GM18526 (cell line): ENCODE data around the gene BMPR1A.

Experiments
- POLR2A ChIP-seq: IDR thresholded peaks from 3 replicates; pipeline ENCODE4 v1.6.1; 2011; ENCODE audit not compliant: insufficient read length; ENCODE audit errors: extremely low read depth

Gene BMPR1A

GRCh38 chr10:86770412-86770960 lies 14.1 kb downstream of the BMPR1A start:
- no peak for TF ChIP-seq POLR2A

DNA sequence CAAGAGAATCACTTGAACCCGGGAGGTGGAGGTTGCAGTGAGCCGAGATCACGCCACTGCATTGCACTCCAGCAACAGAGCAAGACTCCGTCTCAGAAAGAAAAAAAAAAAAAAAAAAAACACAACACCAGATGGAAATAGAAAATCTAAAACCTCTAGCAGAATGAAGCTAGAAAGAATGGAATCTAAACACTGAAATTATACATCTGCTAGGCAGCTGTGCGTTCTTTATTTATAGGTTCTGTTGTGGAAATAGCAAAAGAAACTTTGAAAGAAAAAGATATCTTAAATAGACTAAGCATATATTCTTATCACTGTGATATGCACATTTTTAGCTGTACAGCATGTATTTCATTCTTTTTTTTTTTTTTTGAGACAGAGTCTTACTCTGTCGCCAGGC lies 17.1 kb downstream of the BMPR1A start:
- no peak for TF ChIP-seq POLR2A

- no peak for TF ChIP-seq POLR2A
Observed at GRCh38 chr10:86775056-86775869, 18.8 kb downstream of the BMPR1A start.

- no peak for TF ChIP-seq POLR2A
Observed at GRCh38 chr10:86775870-86776180, 19.4 kb downstream of the BMPR1A start.

DNA sequence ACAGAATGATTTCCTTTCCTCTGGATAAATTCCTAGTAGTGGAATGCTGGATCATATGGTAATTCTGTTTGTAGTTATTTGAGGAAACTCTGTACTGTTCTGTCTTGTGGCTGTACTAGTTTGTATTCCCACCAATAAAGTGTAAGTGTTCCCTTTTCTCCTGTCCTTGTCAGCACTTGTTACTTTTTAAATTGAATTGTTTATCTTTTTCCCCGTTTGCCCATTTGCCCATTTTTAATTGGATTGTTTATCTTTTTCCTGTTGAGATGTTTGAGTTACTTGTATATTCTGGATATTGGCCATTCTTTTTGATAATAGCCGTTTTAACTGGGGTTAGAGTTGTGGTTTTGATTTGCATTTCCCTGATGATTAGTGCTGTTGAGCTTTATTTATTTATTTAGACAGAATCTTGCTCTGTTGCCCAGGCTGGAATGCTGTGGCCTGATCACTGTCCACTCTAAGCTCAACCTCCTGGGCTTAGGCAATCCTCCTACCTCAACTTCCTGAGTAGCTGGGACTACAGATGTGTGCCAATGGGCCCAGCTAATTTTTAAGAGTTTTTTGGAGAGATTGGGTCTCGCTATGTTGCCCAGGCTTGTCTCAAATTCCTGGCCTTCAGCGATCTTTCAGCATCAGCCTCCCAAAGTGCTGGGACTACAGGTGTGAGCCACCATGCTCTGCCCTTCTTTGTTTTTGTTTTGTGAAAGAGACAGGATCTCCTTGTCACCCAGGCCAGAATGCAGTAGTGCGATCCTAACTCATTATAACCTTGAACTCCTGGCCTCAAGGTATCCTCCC lies 23.0 kb downstream of the BMPR1A start:
- TF ChIP-seq POLR2A: no peak

- TF ChIP-seq POLR2A: no peak
Observed at GRCh38 chr10:86782701-86783418, 26.4 kb downstream of the BMPR1A start.

GRCh38 chr10:86785037-86785436 lies 28.6 kb downstream of the BMPR1A start:
- TF ChIP-seq POLR2A: no peak

- no peak for TF ChIP-seq POLR2A
Observed at GRCh38 chr10:86785968-86786367, 29.5 kb downstream of the BMPR1A start.

GRCh38 chr10:86786368-86786767 lies 29.9 kb downstream of the BMPR1A start:
- no peak for TF ChIP-seq POLR2A

GRCh38 chr10:86790394-86790793 lies 34.0 kb downstream of the BMPR1A start:
- TF ChIP-seq POLR2A: no peak

DNA sequence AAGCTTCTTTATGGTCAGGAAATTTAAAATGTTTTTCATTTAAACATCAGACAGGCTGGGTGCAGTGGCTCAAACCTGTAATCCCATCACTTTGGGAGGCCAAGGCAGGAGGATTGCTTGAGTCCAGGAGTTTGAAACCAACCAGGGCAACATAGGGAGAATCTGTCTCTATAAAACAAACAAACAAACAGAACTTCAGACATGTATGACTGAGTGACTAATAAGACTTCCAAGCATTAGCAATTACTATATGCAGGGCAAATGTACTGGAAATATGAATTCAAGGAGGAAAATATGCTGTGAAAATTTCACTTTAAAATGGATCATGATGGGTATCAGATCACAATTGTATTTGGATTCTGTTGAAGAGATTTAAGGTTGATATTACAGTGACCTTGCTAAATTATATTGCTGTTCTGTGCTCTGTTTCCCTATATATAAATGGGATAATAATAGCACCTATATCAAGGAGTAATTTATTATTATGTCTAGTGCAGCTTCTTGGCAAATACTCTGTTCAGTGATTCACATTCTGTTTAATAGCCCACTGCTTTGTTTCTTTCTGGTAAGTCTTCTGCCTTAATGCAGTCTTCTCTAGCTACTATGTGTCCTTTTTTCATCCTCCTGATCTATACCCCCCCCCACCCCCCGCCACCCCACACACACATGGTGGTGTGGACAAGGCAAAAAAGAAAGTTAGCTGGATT lies 36.2 kb downstream of the BMPR1A start:
- no peak for TF ChIP-seq POLR2A

- TF ChIP-seq POLR2A: no peak
Observed at GRCh38 chr10:86793696-86794095, 37.3 kb downstream of the BMPR1A start.

- no peak for TF ChIP-seq POLR2A
Observed at GRCh38 chr10:86795353-86795752, 38.9 kb downstream of the BMPR1A start.

DNA sequence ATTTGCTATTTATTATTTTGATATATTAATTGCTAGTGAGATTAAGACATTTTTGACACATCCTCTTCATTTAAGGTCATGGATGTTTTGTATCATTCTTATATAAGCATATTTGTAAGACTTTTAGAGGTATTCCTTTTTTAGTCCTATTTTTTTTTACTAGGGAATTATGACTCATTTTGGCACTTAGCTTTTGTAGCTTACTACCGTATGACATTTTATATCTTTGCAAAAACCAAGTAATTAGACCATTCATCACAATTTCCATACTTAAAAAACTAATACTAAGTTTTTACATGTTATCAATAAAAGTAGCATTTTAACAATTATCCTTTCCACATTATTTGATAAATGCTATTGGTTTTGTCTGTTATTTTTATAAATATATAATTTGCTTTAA lies 41.6 kb downstream of the BMPR1A start:
- no peak for TF ChIP-seq POLR2A

DNA sequence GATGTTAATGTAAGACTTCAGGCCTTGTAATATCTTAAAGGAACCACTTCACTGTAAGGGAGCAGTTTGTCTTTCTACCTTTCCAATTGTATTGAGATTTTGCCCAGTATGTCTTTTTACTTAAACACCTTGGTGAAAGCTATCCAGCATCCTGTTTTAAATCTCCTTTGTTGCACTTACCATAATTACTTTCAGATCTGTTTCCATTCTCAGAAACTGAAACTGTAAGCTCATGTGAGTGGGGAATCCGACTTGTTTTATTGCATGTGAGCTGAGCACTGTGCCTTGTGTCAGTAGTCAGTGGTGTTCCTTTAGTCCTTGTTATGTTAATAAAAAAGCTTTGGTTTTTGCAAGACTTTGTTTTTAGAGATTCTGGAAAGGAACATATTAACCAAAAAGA lies 42.2 kb downstream of the BMPR1A start:
- TF ChIP-seq POLR2A: no peak
